Measurements from ENCODE around the gene AFF3. TPM values are rescaled to one million over a fixed set of nuclear protein-coding genes. Genes with fewer than 3 reads are reported as not detected.

AFF3 gene
- total and polyA plus RNA-seq, 2 of the 8 experiments (the other 6 are each of a cell fraction or from before 2014, with no cell fraction given): 0.27 to 3.0 TPM

GRCh38 chr2:99981840-99982239, 160.6 kb downstream of the AFF3 start:
- FAIRE-seq (no peak), DNase-seq (ENCODE audit: low read depth in 1 of 2, low spot score in 2 of 2) (no peak)
- H2BK15ac ChIP-seq (ENCODE audit: low read length): no peak overlapping the region
- no peak overlapping the region for H3K23ac ChIP-seq (ENCODE audit: insufficient read length)
- H3K27me3 ChIP-seq (replicated peaks in 1 of 4; ENCODE audit: control insufficient read depth in 3 of 4, extremely low read depth in 1 of 4, insufficient read depth in 3 of 4, low read length in 3 of 4): no peaks in the 10 kb centered on the region
- WGBS, 2 experiments (ENCODE audit: extremely low coverage in 1 of 2, insufficient coverage in 1 of 2, insufficient read length in 1 of 2, insufficient replicate concordance in 2 of 2, low coverage in 1 of 2, low lambda C conversion rate in 2 of 2, missing lambda C conversion rate in 1 of 2): 94% methylated on average over 1 of the region's 1 CpG; no CpG with 5 or more reads in 1 of the 2 experiments
- no peak overlapping the region for H3K4me3 ChIP-seq (ENCODE audit: extremely low read depth in 1 of 4, insufficient read depth in 2 of 4, low read depth in 3 of 4, low read length in 4 of 4)
- no peak overlapping the region for H3K4ac ChIP-seq (replicated peaks; ENCODE audit: insufficient read length, low read depth, low read length)
- ChIA-PET CTCF (ENCODE audit: partially characterized antibody) (no interaction called here), POLR2A (ENCODE audit: partially characterized antibody) (no interaction called here)
- no peak overlapping the region for H4K8ac ChIP-seq (ENCODE audit: extremely low read depth, insufficient read depth, low read length)
- no peaks in the 10 kb centered on the region for H3K79me1 ChIP-seq (ENCODE audit: low read depth, low read length)
- H3K56ac ChIP-seq (replicated peaks; ENCODE audit: insufficient read length, low read depth, low read length): no peak overlapping the region
- H3K4me1 ChIP-seq (replicated peaks in 1 of 4; ENCODE audit: control insufficient read depth in 3 of 4, insufficient read depth in 4 of 4, low read length in 3 of 4): no peaks in the 10 kb centered on the region
- no peaks in the 10 kb centered on the region for H4K20me1 ChIP-seq (replicated peaks in 1 of 2; ENCODE audit: control insufficient read depth in 1 of 2, insufficient read depth in 2 of 2, low read length in 2 of 2)
- H2AFZ ChIP-seq (ENCODE audit: low read length): no peak overlapping the region
- no peaks in the 10 kb centered on the region for H3K23me2 ChIP-seq (ENCODE audit: low read depth, low read length)
- H3K9me3 ChIP-seq (ENCODE audit: insufficient read depth in 2 of 2, low read depth in 1 of 2, low read length in 1 of 2): no peaks in the 10 kb centered on the region
- no peaks in the 10 kb centered on the region for H3K79me2 ChIP-seq (ENCODE audit: control insufficient read depth in 1 of 2, insufficient read depth in 2 of 2, low read length in 2 of 2)
- H3K36me3 ChIP-seq (ENCODE audit: control insufficient read depth in 2 of 4, insufficient read depth in 4 of 4, low read length in 3 of 4): no peaks in the 10 kb centered on the region
- no peak overlapping the region for H2BK20ac ChIP-seq (ENCODE audit: low read length)
- no peak overlapping the region for H2BK120ac ChIP-seq (replicated peaks; ENCODE audit: low read depth, low read length)
- no peak overlapping the region for H4K91ac ChIP-seq (replicated peaks; ENCODE audit: insufficient read length, low read length)
- H3K14ac ChIP-seq (ENCODE audit: insufficient read length): no peak overlapping the region
- no peak overlapping the region for H2BK12ac ChIP-seq (ENCODE audit: low read depth, low read length)
- no peak overlapping the region for H4K5ac ChIP-seq (ENCODE audit: insufficient read length, low read depth, low read length)
- H3K9ac ChIP-seq (replicated peaks in 1 of 4; ENCODE audit: extremely low read depth in 1 of 4, low read depth in 3 of 4, low read length in 3 of 4): no peak overlapping the region
- no peak overlapping the region for H3K4me2 ChIP-seq (ENCODE audit: insufficient read depth in 1 of 2, low read depth in 2 of 2, low read length in 2 of 2)
- no peak overlapping the region for H3K27ac ChIP-seq (ENCODE audit: low read depth, low read length)
- no peak overlapping the region for H3K18ac ChIP-seq (ENCODE audit: extremely low read depth, low read length)
- H2AK5ac ChIP-seq (ENCODE audit: low read depth, low read length): no peak overlapping the region
- no peak overlapping the region for H2BK5ac ChIP-seq (ENCODE audit: low read depth, low read length)
- no peak for TF ChIP-seq EZH2 (IDR thresholded peaks at IDR 0.05; ENCODE audit: low read depth, low read length, severe bottlenecking)
